Jurkat, Clone E6-1 (cell line): ENCODE measurements around the gene ATP2C2. TPM values are rescaled to one million over a fixed set of nuclear protein-coding genes. Genes with fewer than 3 reads are reported as not detected.

Experiments used
- DNase-seq: peaks from one replicate; pipeline ENCODE4 v3.0.0-alpha.2; 2011; ENCODE audit warnings: low read depth, low spot score
- H3K4me3 ChIP-seq: 2 replicates; pipeline ENCODE4 v1.5.1; 2011; ENCODE audit warnings: mild to moderate bottlenecking, low read length, control low read depth, moderate library complexity
- polyA plus RNA-seq: library from polyadenylated mRNA; unstranded; fragments of >200 nt; gene quantifications from one replicate; pipeline ENCODE4 v1.2.1, GENCODE V29; 2012; ENCODE audit warnings: missing spikeins; ENCODE audit not compliant: insufficient read length, insufficient read depth

Gene ATP2C2, protein sequence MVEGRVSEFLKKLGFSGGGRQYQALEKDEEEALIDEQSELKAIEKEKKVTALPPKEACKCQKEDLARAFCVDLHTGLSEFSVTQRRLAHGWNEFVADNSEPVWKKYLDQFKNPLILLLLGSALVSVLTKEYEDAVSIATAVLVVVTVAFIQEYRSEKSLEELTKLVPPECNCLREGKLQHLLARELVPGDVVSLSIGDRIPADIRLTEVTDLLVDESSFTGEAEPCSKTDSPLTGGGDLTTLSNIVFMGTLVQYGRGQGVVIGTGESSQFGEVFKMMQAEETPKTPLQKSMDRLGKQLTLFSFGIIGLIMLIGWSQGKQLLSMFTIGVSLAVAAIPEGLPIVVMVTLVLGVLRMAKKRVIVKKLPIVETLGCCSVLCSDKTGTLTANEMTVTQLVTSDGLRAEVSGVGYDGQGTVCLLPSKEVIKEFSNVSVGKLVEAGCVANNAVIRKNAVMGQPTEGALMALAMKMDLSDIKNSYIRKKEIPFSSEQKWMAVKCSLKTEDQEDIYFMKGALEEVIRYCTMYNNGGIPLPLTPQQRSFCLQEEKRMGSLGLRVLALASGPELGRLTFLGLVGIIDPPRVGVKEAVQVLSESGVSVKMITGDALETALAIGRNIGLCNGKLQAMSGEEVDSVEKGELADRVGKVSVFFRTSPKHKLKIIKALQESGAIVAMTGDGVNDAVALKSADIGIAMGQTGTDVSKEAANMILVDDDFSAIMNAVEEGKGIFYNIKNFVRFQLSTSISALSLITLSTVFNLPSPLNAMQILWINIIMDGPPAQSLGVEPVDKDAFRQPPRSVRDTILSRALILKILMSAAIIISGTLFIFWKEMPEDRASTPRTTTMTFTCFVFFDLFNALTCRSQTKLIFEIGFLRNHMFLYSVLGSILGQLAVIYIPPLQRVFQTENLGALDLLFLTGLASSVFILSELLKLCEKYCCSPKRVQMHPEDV
- polyA plus RNA-seq = 1.0 TPM

GRCh38 chr16:84368308-84368996 lies at the start of gene ATP2C2:
Gene ATP2C2 (plus strand): TSS chr16:84368538. CDS start chr16:84368616, 78 bp downstream.
- H3K4me3 ChIP-seq = no peak within 1 kb of the TSS
- no peak for DNase-seq

- DNase-seq = no peak
- H3K4me3 ChIP-seq = no peak overlapping the region
Observed at GRCh38 chr16:84319146-84319760, 49.1 kb upstream of the ATP2C2 start.

DNA sequence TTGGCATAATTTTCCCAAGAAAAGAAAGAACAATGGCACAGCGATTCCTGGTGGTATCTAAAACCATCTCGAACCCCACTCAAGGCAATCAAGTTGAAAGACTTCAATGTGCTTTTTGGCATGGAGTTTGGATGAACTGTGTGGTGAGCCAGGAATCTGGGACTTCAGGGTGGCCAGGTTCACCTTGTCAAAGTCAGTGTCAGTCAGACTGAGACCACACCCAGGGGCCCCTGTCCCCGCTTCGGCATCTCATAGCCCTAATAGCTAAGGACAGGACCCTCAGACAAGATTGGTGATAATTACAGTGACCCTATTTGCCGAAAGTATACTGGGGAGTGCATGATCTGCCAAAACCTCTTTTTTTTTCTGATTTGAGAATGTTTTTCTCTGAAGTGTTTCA lies 47.8 kb upstream of the ATP2C2 start:
- no peak overlapping the region for H3K4me3 ChIP-seq
- no peak for DNase-seq

GRCh38 chr16:84321932-84322331 lies 46.4 kb upstream of the ATP2C2 start:
- H3K4me3 ChIP-seq = no peak overlapping the region

GRCh38 chr16:84322749-84323148 lies 45.6 kb upstream of the ATP2C2 start:
- H3K4me3 ChIP-seq = no peak overlapping the region
- no peak for DNase-seq

More at GRCh38 chr16:84321932-84322331, 46.4 kb upstream of the ATP2C2 start:
- no peak for DNase-seq

DNA sequence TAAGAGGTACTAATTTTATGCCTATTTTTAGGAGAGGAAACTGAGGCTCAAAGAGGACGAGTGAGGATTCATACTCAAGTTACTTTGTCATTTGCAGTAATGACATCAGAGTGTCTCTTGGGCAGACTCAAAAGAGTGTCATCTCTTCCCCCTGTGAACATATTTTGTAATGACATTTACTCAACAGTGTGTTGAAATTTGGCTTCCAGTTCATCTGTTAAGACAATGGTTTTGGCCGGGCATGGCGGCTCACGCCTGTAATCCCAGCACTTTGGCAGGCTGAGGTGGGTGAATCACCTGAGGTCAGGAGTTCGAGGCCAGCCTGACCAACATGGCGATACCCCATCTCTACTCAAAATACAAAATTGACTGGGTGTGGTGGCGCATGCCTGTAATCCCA lies 44.7 kb upstream of the ATP2C2 start:
- no peak overlapping the region for H3K4me3 ChIP-seq
- DNase-seq = no peak

GRCh38 chr16:84324434-84325262 lies 43.7 kb upstream of the ATP2C2 start:
- no peak overlapping the region for H3K4me3 ChIP-seq
- no peak for DNase-seq

DNA sequence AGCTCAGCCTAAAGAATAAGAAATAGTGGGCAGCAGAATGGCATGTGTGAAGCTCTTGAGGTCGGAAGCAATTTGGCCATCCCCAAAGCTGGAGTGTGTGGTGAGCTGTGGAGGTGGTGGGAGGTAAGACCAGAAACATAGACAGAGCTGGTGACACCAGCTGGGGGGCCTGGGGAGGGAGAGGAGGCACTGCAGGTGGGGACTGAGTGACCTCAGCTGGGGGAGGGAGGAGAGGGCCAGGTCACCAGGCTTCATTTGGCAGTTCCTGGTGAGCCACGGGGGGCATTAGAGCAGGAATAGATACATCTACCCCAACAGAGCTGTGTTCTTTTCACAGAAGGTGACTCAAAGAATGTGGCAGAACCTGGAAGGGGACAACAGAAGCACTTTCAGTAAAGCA lies 41.8 kb upstream of the ATP2C2 start:
- H3K4me3 ChIP-seq = no peak overlapping the region
- no peak for DNase-seq

DNA sequence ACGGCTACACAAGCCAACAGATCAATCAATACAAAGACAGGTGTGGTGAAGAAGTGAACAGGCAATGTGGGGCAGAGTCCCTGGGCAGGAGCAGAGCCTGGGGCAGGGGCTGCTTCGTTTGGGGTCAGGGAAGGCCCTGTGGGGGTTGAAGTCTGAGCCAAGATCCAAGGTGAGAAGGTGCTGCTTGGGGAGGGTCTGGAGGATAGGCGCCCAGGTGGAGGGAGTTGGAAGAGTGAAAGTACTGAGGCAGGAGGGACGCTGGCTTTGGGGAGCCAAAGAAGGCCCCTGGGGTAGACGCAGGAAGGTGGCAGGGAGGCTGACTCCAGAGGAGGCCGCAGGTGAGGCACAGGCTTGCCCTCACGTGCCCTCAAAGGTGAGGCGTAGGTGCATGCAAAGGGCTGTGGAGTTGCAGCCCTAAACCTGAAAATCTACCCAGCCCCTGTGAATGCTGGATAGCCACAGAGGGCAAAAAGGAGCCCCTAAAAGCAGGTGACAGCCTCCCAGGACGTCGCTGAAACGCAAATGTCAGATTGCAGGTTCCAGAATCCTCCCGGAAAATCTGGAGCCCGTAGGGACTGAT lies 40.3 kb upstream of the ATP2C2 start:
- no peak for DNase-seq

GRCh38 chr16:84329016-84329415 lies 39.3 kb upstream of the ATP2C2 start:
- no peak overlapping the region for H3K4me3 ChIP-seq
- no peak for DNase-seq

More for the DNA sequence above, 40.3 kb upstream of the ATP2C2 start:
- no peak overlapping the region for H3K4me3 ChIP-seq

DNA sequence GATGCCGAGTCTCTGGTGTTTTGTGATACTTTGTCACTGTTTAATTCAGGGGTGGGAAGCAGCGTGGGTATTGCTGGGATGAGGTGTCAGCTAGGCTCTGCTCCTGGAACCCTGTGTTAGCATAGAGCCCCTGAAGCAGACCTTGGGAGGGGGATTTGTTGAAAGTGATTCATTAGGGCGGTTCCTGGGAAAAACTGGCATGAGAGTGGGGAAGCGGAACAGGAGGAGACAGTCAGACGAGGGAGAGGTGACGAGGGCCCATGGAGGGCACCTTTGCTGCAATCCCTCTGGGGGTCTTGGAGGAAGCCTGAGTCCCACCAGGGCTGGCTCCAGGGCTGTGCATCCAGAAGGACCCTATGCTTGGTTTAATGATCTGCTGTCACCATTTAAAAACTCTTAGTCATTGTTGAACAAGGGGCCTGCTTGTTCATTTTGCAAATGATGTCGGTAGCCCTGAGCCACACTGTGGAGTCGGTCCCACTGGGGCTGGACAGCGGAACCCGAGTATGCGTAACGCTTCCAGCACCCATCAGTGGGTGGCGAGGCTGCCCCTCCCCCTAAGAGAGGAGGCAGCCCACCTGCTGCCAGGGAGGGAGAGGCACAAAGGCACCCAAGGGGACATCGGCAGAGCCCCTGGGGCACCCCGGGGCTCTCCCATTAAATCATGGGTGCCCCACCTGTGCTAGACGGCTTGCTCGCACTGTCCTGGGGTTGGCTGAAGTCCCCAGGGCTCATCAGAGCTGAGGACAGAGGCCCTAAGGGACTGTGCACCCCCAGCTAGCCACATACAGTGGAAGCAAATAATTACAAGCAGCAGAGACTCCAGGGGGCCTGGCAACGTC lies 38.3 kb upstream of the ATP2C2 start:
- H3K4me3 ChIP-seq = no peak overlapping the region
- no peak for DNase-seq

- no peak for DNase-seq
- no peak overlapping the region for H3K4me3 ChIP-seq
Observed at GRCh38 chr16:84330685-84331050, 37.7 kb upstream of the ATP2C2 start.

DNA sequence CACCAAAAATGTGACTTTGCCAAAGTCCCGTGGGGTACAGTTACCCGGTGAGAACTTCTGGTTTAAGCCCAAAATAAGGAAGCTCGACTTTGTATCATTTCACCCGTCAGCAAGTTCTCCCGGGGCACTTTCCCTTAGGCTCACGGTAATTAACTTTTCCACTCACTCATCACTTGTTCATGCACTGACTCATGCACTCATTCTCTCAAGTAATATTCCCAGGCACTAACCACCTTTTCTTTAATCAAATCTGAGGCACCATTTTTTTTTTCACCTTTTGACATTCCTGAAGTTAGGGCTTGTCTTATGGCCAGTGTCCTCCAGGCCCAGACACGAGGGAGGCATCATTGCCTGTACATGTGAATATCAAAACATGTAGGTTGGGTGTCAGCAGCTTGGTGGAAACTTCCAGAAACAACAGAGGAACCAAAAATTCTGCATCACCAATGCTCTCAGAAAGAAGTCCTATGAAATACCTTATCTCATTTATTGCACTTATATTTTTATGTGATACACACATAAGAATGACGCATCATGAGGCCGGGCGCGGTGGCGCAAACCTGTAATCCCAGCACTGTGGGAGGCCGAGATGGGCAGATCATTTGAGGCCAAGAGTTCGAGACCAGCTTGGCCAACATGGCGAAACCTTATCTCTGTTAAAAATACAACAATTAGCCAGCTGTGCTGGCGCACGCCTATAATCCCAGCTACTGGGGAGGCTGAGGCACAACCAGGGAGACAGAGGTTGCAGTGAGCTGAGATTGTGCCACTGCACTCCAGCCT lies 36.1 kb upstream of the ATP2C2 start:
- DNase-seq = no peak
- no peak overlapping the region for H3K4me3 ChIP-seq

DNA sequence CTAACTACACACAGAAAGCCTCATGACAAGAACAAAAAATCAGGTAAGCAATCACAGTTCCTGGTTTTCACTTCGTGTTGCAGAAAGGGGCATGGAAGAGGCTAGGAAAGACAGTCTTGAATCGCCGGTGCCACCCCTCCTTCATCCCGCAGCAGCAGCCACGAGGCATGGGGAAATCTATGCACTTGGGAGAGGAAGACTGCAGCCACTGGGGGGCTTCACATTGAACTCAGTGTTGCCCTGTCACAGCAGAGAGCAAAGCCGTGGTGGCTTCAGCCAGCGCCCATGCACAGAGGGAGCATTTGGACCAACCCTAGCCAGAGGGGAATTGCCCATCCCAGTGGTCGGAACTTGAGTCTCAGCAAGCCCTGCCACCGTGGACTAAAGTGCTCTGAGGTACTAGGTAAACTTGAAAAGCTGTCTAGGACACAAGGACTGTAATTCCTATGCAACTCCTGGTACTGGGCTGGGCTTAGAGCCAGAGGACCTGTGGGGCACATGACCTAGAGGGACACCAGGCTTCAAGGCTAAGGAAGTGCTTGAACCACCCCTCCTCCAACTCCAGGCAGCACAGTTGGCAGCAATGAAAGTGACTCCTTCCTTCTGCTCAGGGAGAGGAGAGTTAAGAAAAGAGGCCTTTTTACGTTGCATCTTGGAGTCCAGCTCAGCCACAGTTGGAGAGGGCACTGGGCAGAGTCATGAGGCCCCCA lies 35.2 kb upstream of the ATP2C2 start:
- DNase-seq = no peak
- H3K4me3 ChIP-seq = no peak overlapping the region

GRCh38 chr16:84334058-84334457 lies 34.3 kb upstream of the ATP2C2 start:
- no peak for DNase-seq
- no peak overlapping the region for H3K4me3 ChIP-seq

DNA sequence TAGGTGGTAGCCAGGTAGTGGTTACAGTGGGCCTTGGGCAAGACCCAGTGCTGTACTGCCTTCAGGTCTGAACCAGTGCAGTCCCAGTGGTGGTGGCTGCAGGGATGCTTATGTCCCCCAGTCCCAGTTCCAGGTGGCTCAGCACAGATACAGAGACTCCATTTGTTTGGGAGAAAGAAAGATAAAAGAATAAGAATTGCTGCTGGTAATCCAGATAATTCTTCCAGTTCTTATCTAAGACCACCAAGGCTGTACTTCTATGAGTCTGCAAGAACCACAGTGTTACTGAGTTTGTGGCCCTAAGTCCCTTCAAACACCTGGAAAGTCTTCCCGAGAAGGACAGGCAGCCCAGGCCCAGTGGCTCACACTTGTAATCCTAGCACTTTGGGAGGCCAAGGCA lies 33.9 kb upstream of the ATP2C2 start:
- no peak for DNase-seq
- H3K4me3 ChIP-seq = no peak overlapping the region
